ENCODE measurements around the gene DUSP7. TPM values are rescaled to one million over a fixed set of nuclear protein-coding genes. Genes with fewer than 3 reads are reported as not detected.
A peak's percentile ranks its signal among the peaks of the same experiment; 100 is the strongest.

DUSP7 gene
- total RNA-seq, 1 donor from 2014 or later: 59.9 TPM

DNA sequence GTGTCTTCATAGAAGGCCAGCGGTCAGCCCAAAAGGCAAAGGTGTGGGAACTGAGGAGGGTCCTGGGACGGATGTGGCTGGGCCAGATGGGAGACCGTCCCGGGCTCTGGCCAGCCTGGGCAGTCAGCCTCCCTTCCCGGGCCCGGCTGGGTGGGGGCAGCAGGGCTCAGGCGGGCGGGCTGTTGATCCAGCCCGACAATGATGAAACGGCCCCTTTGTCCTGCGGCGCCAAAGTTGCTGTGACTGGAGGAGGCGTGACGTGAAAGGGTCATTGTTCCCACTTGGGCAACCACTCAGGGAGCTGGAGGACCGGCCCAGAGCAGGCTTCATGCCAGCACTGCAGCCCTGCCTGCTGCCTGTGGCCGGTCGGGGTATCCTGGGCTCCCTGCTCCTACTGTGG is 16.5 kb downstream of the DUSP7 start:
- DNase-seq (ENCODE audit: extremely low spot score in 2 of 2): no peak

DNA sequence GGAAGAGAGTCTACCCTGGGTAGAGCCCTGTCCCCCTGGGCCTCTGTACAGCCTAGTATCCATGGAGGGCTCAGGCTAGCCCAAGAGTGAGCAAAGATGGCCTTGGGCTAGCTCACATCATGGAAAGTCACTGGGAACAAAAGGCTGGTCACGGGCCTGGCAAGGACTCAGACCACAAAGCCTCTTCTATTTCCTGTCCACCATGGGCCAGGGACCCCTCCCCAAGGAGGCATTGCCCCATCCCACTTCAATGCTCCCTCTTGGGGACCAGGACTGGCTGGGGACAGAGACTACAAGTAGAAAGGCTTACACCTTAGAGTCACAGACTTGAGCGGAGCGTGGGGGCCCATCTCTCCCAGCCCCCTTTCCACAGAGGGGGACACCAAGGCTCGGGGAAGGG is 16.9 kb downstream of the DUSP7 start:
- no peaks in the 10 kb centered on the region for H3K27me3 ChIP-seq
- H3K27ac ChIP-seq: peak overlapping the region; percentile 21
- intact Hi-C loops (cut with DNase I): no loop called here
- no peaks in the 10 kb centered on the region for H3K36me3 ChIP-seq
- peaks cover 46% of the 10 kb centered on the region for H3K4me1 ChIP-seq
- DNase-seq (ENCODE audit: extremely low spot score in 2 of 2): no peak
- H3K9me3 ChIP-seq: no peaks in the 10 kb centered on the region
- H3K4me3 ChIP-seq: no peak overlapping the region
- TF ChIP-seq POLR2A (IDR thresholded peaks at IDR 0.05) (no peak), POLR2AphosphoS5 (IDR thresholded peaks at IDR 0.05; ENCODE audit: insufficient read depth in 1 of 2, low read depth in 1 of 2) (no peak)
- TF ChIP-seq, protein P1, sequence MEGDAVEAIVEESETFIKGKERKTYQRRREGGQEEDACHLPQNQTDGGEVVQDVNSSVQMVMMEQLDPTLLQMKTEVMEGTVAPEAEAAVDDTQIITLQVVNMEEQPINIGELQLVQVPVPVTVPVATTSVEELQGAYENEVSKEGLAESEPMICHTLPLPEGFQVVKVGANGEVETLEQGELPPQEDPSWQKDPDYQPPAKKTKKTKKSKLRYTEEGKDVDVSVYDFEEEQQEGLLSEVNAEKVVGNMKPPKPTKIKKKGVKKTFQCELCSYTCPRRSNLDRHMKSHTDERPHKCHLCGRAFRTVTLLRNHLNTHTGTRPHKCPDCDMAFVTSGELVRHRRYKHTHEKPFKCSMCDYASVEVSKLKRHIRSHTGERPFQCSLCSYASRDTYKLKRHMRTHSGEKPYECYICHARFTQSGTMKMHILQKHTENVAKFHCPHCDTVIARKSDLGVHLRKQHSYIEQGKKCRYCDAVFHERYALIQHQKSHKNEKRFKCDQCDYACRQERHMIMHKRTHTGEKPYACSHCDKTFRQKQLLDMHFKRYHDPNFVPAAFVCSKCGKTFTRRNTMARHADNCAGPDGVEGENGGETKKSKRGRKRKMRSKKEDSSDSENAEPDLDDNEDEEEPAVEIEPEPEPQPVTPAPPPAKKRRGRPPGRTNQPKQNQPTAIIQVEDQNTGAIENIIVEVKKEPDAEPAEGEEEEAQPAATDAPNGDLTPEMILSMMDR (IDR thresholded peaks at IDR 0.05): no peak

More for the DNA sequence above, 16.5 kb downstream of the DUSP7 start:
- no peaks in the 10 kb centered on the region for H3K9me3 ChIP-seq
- TF ChIP-seq POLR2AphosphoS5 (IDR thresholded peaks at IDR 0.05; ENCODE audit: insufficient read depth in 1 of 2, low read depth in 1 of 2): peak in 1 of 2 donors; percentile 14
- TF ChIP-seq, protein P1 (IDR thresholded peaks at IDR 0.05): no peak
- intact Hi-C loops (cut with DNase I): no loop called here
- no peaks in the 10 kb centered on the region for H3K27me3 ChIP-seq
- H3K4me1 ChIP-seq: peaks cover 50% of the 10 kb centered on the region
- peak overlapping the region; percentile 21 for H3K27ac ChIP-seq
- no peaks in the 10 kb centered on the region for H3K36me3 ChIP-seq
- no peak overlapping the region for H3K4me3 ChIP-seq

DNA sequence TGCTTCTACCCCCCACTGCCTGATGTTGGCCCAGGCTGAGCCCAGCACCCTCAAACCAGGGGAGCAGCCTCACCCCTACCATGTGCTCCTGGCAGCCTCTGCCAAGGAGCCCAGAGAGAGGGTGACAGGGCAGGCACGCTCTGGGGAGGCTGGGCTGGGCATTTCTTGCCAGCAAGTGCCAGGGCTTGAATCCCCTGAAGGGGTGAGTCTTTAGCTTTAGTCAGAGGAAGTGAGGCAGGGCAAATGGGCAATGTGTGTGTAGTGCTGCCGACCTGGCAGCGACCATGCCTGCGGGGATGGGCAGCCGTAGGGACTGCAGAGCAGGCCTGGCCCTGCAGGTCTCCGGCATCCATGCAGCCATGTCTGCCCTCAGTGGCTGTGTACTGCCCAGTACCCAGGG is 18.1 kb downstream of the DUSP7 start:
- Histone ChIP-seq H3K27me3 (no peaks in the 10 kb centered on the region), H3K27ac (no peak overlapping the region), H3K4me1 (peaks cover 35% of the 10 kb centered on the region), H3K9me3 (no peaks in the 10 kb centered on the region), H3K4me3 (no peak overlapping the region), H3K36me3 (no peaks in the 10 kb centered on the region)
- no peak for DNase-seq (ENCODE audit: extremely low spot score in 2 of 2)
- intact Hi-C loops (cut with DNase I): no loop called here
- TF ChIP-seq POLR2AphosphoS5 (IDR thresholded peaks at IDR 0.05; ENCODE audit: insufficient read depth in 1 of 2, low read depth in 1 of 2): no peak
- TF ChIP-seq, protein P1 (IDR thresholded peaks at IDR 0.05): no peak

DNA sequence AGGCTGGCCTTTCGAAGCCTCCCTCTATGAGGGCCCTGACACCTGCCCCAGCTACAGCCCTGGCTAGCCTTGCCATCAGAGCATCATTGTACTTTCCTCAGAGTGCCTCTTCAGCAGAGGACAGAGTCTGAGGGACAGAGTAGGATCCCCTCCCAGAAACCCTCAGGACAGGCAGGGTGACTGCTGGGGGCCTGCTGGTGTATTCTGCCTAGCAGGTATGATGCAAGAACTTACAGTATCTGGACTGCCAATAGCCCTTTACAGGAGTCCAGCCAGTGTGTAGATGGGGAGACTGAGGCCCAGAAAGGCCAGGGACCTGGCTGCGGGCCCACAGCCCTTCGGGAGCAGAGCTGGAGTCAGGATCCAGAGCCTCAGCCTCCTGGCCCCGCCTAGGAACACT is 19.1 kb downstream of the DUSP7 start:
- no peak overlapping the region for H3K27ac ChIP-seq
- H3K4me3 ChIP-seq: no peak overlapping the region
- H3K27me3 ChIP-seq: no peaks in the 10 kb centered on the region
- no peaks in the 10 kb centered on the region for H3K36me3 ChIP-seq
- H3K4me1 ChIP-seq: peaks cover 39% of the 10 kb centered on the region
- intact Hi-C loops (cut with DNase I): no loop called here
- no peak for DNase-seq (ENCODE audit: extremely low spot score in 2 of 2)
- no peak for TF ChIP-seq POLR2A (IDR thresholded peaks at IDR 0.05)
- TF ChIP-seq POLR2AphosphoS5 (IDR thresholded peaks at IDR 0.05; ENCODE audit: insufficient read depth in 1 of 2, low read depth in 1 of 2): no peak
- TF ChIP-seq, protein P1 (IDR thresholded peaks at IDR 0.05): no peak
- H3K9me3 ChIP-seq: no peaks in the 10 kb centered on the region

DNA sequence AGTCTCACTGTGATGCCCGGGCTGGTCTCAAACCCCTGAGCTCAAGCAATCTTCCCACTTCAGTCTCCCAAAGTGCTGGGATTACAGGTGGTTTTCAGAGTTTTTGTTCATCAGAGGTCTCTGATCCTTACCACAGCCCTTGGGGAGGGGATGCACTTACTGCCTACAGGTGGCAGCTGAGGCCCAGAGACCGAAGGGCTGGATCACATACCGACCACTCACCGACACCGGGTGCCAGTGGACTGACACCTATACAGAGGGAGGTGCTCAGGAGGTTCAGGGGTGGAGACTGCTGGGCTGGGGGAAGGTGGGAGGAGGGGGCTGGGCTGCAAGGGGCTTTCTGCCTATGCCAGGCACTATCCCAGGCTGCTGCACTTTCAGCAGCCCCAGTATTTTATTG is 19.5 kb downstream of the DUSP7 start:
- intact Hi-C loops (cut with DNase I): no loop called here
- H3K4me3 ChIP-seq: no peak overlapping the region
- H3K36me3 ChIP-seq: no peaks in the 10 kb centered on the region
- TF ChIP-seq, protein P1 (IDR thresholded peaks at IDR 0.05): no peak
- TF ChIP-seq POLR2A (IDR thresholded peaks at IDR 0.05) (no peak), POLR2AphosphoS5 (IDR thresholded peaks at IDR 0.05; ENCODE audit: insufficient read depth in 1 of 2, low read depth in 1 of 2) (no peak)
- DNase-seq (ENCODE audit: extremely low spot score in 2 of 2): no peak
- no peak overlapping the region for H3K27ac ChIP-seq
- H3K4me1 ChIP-seq: peaks cover 39% of the 10 kb centered on the region
- H3K9me3 ChIP-seq: no peaks in the 10 kb centered on the region
- no peaks in the 10 kb centered on the region for H3K27me3 ChIP-seq
